SH-SY5Y (cell line): ENCODE results near the gene KCNF1.
A peak's percentile ranks its signal among the peaks of the same experiment; 100 is the strongest.

ENCODE experiments used
- GATA2 ChIP-seq: IDR thresholded peaks from 2 replicates; pipeline ENCODE4 v1.6.1; 2011; ENCODE audit warnings: mild to moderate bottlenecking, low read depth, low read length
- GATA3 ChIP-seq: IDR thresholded peaks from 2 replicates; pipeline ENCODE4 v1.6.1; 2011; ENCODE audit warnings: low read depth, mild to moderate bottlenecking, low read length, moderate library complexity

Gene KCNF1

DNA sequence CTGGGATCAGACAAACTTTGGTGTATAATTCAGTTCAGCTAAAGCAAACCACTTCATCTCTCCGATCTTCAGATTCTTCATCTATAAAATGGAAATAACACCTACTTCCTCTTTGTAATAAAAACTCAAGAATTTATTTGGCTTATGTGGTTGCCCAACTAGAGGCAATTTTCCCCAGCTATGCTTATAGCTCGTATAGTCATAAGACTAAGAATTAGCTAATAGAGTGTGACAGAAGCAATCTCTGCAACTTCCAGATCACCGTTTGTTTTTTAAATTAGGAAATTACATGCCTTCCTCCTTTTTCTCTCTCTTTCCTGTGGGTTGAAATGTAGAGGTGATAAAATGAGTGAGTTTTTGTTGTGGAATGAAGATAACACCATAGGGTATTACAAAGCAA lies 35.3 kb upstream of the KCNF1 start:
- TF ChIP-seq GATA3 = no peak
- no peak for TF ChIP-seq GATA2

DNA sequence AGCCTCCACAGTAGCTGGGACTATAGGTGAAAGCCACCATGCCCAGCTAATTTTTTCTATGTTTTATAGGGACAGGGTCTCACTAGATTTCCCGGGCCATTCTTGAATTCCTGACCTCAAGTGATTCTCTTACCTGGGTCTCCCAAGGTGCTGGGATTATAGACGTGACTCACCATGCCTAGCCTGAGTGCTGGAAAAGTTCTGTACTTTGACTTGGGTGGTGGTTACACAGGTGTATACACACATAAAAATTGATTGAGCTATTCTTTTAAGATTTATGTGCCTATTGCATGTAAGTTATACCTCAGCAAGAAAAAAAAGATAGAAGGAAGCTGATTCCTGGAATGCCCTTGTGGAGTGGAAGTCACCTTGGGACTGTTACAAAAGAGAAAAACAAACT lies 34.8 kb upstream of the KCNF1 start:
- TF ChIP-seq GATA2 (no peak), GATA3 (no peak)

DNA sequence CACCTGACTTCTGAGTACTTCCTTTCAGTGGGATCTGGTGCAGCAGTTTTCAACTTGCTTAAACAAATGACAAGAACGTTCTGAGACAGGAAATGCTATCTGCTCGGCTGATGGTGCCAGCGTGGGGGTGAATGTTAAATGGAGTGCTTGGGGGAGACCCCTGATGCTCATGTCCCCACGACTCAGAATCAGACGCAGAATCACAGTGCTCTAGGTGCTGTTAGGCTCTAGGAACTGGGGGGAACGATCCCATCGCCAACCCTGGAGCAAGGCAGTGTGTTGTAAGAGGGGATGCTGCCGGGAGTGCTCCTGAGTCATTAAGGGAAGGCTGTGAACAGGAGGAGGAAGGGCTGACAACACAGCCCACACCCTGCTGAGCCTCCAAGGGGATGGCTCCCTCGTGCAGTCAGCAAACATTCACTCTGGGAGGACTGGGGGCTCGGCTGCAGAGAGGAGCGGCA lies 34.1 kb upstream of the KCNF1 start:
- TF ChIP-seq GATA2 (no peak), GATA3 (no peak)

DNA sequence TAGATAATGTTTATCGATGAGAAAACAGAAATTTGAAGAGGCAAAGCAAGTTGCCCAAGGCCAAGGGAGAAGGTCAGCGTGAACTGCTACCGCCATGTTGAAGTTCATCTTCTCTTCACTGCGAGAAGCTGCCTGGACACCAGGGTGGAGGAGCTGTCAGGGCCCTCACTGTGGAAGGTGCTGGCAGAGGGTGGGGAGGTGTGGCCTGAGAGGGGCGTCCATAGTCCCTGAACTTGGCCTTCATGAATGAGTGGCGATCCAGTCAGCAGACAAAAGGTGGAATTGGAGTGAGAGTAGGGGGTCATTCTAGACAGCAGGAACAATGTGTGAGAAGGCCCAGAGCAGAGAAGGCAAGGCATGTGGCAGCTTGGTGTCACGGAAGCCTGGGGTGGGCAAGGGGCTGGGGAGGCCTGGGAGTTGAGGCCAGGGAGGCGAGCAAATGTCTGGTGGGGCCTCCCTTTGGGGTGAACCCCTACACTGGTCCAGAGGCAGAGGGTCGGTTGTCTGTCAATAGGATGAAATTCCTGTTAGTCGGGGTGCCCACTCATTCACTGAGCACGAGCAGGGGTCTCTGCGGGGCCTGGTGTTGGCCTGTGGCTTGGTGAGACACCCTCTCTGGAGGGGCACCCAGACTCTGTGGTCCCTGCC lies 33.3 kb upstream of the KCNF1 start:
- no peak for TF ChIP-seq GATA2
- TF ChIP-seq GATA3 = no peak

DNA sequence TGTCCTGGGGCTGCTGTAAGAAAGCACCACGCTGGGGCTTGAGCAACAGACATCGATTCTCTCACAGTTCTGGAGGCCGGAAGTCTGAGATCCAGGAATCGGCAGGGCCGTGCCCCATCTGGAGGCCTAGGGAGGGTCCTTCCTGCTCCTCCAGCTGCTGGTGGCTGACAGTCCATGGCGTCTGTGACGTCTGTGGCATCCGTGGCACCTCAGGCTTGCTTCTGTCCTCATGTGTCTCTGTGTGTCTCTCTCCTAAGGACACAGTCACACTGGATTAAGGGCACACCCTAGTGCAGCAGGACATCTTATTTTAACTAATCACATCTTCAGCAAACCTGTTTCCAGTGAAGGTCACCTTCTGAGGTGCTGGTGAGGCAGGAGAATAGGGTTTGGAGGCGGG lies 32.6 kb upstream of the KCNF1 start:
- TF ChIP-seq GATA2 = no peak

DNA sequence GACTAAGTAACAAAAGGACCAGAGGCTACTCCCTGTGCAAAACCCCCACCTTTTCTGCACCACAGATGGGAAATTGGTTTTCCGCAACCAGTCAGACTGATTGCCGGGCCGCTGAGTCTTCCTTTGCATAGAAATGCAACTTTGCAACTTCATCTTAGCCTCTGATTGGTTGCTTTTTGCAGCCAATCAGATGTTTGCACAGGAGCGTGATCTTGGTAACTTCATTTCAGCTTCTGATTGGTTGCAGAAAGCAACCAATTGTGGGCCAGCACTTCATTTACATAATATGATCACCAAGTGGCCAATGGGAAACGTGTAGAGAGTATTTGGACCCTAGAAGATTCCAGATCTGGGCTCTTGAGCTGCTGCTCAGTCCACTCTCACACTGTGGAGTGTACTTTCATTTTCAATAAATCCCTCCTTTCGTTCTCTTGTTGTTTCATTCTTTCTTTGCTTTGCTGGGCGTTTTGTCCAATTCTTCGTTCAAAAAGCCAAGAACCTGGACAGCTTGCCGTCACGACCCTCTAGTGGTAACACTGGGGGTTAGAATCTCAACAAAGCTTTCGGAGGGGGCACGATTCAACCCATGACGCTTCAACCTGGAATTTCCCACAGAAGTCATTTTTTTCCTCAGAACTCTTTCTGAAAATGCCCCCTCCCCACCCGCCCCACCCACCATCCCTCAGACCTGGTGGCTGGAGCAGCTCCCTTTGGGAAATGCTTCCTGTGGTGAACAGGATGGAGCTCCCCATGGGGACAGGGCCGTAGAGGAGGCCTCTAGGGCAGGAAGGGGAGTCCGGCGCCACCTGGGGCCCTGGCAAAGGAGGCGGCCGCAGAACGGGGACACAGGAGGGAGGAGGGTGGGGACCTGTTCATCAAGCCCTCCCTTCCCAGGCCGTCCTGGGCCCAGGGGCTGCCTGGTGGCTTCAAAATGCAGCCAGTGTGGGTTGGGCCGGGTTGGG lies 31.8 kb upstream of the KCNF1 start:
- TF ChIP-seq GATA3 (no peak), GATA2 (no peak)

DNA sequence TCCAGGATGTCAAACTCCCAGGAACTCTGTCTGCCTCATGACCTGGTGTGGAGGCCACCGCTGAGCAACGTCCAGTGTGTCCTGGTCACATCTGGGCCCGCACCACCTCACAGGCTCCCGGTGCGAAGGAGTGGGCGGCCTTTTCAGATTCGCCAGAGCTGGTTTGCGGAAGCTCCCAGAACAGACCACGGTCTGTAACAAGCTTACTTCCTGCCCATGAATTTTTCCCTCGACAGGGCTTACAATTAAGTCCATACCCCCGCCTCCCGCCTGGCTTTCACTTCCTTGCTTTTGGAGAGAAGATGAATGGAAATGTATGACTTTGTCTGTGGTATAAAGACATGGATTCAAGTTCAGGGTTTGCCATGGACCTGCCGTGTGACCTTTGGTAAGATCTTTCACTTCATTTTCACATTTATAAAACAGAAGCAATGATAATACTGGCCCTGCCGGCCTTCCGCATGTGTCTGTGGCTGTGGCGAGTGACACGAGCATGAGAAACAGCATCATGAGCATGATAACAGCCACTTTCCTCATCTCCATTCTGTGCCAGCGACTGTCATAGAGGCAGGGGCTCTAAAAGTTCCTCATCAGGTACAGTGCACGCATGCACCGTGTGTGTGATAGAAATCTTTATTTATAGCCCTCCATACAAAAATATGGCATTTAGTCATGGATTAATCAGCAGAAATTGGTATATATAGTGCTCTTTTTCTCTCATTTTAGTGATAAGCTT lies 31.0 kb upstream of the KCNF1 start:
- TF ChIP-seq GATA3 = no peak
- no peak for TF ChIP-seq GATA2

DNA sequence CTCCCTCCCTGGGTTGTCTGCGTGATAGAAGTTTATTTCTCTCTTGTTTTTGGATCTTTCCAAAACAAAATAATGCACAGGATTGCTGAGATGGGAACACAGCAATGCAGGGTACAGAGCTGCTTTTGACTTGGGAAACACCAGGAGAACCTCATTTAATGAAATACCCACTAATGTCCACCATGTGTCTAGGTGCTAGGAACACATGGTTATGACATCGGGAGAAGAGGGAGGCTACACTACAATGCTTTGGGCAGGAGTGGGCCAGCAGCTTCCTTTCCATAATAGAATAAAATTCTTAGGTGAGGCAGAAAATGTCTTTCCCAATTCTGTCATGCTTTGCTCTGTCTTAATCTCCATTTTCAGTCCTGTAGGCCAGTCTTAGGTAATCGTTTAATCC lies 29.2 kb upstream of the KCNF1 start:
- TF ChIP-seq GATA2 = no peak
- TF ChIP-seq GATA3 = no peak

DNA sequence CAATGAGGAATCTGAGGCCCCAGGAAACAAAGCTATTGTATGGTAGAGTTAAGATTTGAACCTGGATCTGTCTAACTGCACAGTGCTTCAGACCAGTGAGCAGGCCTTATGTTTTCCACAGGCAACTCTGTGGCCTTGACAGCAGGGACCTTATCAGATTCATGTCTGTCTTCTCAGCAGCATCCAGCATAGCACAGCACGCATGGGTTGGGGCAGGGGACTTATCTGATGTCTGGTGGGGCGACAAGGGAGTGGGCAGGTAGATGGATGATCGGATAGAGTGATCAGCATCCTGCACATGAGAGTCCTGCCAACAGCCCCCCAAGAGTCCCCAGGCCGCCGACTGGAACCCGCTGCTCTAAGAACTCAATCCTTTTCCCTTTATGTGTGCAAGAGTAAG lies 28.7 kb upstream of the KCNF1 start:
- peak; percentile 77 for TF ChIP-seq GATA2
- no peak for TF ChIP-seq GATA3

DNA sequence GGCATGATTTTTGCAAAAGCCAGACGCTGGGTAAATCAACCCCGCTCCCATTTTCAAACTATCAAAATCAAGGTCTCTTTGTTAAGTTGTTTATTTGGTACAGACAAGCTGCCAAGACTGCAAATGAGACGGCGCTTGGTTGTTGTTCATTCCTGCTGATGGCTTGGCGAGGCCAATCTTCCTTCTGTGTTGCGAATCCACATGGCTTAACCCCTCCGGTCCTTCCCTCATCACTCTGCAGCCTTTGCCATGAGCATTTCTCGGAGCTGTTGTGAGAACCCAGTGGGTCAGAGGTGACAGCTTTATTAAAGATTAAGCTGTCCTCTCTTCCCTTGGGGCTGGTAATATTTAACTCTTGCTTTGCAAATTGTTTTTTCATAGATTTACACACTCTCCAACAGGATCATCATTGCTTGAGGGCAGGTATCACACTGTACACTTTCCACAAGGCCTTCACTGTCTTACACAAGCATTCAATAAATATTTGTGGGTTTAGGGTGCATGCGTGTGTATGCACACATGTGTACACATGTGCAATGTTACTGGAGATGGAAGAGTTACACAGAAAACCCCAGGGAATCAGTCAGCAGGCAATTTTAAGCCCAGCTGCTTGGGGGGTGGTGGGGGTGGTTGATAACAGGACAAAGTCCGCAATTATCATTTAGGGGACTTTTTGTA lies 27.8 kb upstream of the KCNF1 start:
- no peak for TF ChIP-seq GATA2
- TF ChIP-seq GATA3 = no peak

DNA sequence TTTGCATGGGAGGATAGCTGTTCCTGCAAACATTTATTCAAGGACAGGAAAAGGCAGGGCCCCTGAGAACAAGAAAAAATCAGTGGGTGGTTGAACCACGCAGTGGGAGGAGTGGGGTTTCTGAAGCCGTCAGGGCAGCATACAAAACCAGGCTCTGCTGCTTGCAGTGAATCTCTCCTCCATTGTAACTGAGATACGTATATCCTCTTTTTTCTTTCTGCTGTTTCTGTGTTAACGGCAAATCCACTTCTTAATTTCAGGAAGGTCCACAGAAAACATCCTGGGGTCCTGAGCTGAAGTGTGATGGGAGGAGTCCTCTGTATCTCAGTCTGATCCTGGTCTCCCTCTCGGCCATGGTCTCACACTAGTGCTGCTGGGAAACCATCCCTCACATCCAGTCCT lies 27.2 kb upstream of the KCNF1 start:
- TF ChIP-seq GATA3 (no peak), GATA2 (no peak)

DNA sequence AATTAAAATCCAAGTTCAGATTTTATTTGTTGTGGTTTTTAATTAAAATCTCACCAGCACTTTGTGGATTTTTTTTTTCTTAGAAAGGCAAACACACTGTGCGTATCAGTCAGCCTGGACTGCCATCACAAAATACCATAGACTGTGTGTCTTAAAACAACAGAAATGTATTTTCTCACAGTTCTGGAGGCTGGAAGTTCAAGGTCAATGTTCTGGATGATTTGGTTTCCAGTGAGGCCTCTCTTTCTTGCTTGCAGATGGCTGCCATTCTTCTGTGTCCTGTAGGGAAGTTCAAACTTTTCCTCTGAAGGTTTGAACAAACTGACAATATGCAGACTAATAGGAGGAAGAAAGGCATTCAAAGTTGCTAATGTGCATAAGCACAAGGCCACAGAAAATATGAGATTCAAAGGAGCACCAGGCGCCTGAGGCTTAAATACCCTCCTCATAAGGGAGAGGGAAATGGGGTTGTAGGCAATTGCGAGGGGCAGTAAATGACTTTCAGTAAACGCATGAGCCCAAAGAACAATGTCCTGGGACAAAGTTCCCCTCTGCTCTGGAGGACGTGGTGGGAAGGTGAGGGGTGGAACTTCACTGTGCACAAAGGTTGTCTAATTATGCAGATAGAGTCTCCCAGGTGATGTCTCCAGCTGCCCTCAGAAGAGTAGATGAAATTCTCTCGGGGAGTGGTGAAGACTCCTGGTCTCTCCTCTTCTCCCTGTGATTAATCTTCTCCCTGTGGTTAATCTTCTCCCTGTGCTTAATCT lies 26.5 kb upstream of the KCNF1 start:
- TF ChIP-seq GATA3 = no peak
- no peak for TF ChIP-seq GATA2

DNA sequence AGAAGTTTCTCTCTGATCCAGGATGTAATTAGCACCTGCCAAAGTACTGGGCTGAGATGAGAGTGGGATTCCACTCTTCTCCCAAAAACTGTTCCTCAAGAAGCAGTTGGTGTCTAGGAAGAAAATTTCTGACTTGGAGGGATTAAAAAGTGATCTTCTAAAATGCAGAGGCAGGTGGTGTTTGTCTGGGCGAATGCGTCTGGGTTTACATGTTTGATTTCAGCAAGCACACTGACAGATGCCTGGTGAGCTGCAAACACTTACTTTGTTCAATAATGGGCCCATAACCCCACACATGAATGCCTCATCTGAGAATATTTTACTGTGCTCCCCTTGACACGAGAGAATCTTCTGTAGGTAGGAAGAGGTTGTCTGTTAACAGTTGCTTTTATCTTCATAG lies 24.3 kb upstream of the KCNF1 start:
- TF ChIP-seq GATA2 = no peak
- TF ChIP-seq GATA3 = no peak
